ENCODE results near the gene GLIS1.

The GLIS1 gene

DNA sequence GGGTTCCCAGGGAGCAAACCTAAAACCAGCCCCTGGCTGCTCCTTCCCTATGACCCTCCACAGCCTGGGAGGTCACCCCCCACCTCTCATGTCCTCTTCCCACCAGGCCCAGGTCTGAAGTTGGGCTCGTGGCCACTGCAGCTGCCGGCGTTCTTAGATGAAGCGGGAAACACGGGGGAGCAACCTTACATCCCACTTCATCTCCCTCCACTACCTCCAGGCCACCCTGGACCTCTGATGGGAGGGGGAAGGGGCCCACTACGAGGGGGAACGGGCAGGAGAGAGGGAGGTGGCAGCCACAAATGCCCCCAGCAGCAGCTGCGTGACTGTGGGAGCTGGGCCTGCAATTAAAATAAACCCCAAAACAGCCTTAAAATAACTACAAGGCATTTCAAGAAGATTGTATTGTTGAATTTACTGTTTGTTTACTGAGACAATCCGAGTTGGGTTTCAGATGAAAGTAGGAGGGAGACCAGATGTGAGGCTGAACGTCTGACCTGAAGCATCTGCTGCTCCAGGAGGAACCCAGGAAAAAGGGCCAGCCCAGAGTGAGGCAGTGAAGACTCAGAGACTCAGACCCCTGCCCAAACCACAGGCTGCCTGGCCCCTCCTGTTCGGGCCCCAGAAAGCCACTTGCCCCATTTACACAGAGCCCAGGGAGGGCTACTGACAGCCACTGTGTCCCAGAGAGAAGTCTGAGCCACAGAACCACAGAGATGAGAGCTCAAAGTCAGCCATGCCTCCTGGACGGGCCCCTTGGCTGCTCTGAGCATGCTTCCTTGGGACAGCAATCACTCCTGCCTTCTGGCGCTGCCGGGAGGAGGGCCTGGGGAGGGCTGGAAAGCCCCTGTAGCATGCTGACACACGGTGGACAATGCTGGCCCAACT, 59.8 kb downstream of the GLIS1 start:
- DNase-seq (ENCODE audit: low read depth in 1 of 2, low spot score in 1 of 2) = no peak

DNA sequence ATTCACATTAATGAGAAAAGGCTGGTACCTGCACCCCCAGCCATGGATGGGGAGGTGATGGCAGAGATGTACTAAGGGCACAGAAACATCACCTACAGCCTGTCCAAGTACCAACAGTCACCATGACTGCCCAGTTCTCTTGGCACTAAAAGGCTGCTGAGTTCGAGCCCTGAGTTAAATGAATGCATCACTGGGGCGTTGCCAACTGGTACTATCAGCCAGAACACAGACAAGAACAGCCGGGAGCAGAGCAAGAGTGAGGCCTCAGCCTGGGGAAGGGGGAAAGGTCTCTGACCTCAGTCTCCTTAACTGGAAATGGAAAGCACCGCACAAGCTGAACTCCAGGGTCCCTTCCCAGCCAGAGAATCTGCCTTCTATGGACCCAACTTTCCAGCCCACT, 60.5 kb downstream of the GLIS1 start:
- no peak for DNase-seq (ENCODE audit: low read depth in 1 of 2, low spot score in 1 of 2)

DNA sequence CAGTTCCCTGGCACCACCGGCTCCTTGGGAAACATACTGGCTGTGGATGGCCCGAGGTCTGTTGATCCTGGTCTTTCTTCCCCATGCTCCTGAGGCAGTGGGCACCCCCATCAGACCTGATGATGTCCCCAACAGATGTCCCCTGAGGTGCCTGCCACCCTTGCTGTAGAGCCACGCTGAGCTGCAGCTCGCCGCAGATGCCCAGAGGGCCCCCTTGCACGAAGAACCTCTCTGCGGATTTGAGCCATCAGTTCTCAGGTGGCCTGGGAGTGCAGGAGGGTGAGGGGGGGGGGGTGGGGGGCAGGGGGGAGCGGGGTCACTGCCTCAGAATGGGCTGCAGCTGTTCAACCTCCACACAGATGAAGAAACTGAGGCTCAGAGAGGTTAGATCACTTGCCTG, 60.9 kb downstream of the GLIS1 start:
- no peak for DNase-seq (ENCODE audit: low read depth in 1 of 2, low spot score in 1 of 2)

DNA sequence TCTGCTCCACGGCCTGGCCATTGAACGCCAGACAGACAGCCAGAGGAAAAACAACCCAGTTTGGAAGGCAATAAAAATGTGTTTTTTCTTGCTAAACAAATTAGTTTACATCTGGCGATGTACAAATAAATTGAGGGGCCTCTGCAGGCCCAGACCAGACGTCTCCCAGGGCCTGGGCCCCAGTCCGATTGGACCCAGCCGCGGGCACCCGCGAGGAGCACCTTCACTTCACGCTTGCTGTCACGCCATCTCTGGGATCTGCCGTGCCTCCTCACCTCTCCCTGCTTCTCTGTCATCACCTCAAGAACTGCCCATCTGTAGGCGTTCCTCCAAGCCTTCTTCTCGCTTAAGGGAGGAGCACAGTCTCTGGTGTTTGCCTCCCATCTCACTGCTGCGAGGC, 61.5 kb downstream of the GLIS1 start:
- no peak for DNase-seq (ENCODE audit: low read depth in 1 of 2, low spot score in 1 of 2)

DNA sequence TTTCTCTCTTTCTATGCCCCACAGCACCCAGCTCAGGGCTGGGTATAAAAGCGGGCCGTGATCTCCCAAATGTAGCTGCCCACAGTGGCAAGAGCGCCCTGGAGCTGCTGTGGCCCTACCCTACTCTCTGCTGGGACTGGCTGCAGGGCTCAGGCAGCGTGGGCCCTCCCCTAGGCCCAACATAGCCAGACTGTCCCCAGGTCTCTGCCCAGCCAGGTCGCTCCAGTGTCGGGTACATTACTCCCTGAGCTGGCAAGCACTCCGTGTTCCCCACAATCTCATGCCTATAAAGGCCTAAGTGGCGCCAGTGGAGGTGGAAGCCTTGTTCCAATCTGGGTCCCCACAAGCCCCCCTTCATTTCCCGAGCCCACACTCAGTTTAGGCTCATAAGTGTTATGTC, 66.2 kb downstream of the GLIS1 start:
- no peak for DNase-seq (ENCODE audit: low read depth in 1 of 2, low spot score in 1 of 2)

DNA sequence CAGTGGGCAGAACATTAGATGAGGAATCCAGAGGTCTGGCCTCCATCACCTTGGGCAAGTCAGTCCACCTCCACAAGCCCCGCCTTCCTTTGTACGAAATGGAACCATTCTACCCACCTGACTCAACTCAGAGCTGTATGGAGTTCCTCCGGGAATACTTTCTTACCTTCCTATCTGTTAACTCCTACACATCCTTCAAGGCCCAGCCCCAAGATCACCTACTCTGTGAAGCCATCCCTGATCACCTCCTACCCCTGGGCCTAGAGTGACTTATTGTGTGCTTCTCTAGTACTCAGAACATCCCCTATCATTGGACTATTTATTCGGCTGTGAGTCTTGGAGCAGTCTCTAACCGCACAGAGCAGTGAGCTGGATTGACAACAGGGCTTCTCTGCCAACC, 66.7 kb downstream of the GLIS1 start:
- no peak for DNase-seq (ENCODE audit: low read depth in 1 of 2, low spot score in 1 of 2)

DNA sequence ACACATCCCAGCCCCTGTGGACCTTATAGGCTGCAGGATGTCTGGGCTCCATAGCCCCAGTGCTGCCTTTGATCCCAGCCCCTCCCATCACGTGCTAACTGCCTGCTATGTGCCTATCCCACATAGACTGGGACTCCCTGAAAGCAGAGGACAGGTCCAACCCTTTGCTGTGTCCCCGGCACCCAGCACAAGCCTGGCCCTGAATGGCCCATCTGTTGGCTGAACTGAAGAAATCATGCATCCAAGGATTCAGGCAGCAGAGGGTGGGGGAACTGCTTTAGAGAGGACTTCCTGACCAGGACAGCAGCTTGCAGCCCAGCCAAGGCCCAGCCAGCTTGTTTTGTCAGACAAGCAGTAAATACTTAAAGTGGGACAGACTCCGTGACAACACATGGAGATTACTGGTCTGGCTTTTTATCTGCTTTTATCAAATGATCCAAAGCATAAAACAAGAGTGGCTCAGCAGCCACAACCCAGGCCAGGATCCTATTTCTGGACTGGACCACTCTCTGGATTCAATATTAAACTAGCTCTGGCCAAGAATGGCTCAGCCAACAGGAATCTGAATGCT, 69.3 kb downstream of the GLIS1 start:
- no peak for DNase-seq (ENCODE audit: low read depth in 1 of 2, low spot score in 1 of 2)

DNA sequence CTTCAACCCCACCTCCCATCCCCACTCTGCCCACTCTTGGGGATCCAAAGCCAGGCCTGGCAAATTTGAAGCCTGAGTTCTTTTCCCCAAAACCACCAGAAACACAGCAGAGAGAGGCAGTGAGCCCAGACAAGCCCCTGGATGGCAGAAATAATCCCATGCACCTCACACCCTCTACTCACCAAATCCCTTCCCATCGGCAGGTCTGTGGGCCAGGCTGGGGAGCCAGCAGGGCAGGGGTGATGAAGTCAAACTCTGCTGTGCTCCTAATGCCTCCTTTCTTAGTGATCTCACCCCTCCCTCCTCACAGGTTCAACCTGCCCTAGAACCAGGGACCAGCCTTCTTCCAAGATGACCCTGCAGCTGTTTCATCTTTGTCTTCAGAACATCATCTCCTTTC, 72.4 kb downstream of the GLIS1 start:
- no peak for DNase-seq (ENCODE audit: low read depth in 1 of 2, low spot score in 1 of 2)

DNA sequence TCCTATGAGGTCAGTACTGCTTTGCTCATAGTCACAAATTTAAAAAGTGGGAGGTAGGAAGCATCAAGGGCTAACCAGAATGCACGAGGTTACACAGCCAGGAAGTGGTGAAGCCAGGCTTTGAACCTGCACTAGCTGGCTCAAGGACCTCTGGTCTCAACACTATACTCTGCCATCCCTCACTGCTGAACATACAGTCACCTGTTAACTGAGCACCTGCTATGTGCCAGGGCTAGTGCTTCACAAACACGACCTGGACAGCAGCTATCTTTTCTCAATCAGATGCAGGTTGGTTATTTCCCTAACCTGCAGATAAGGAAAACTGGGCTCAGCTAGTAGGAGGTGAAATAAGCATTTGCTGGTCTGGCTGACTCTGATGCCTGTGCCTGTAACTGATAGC, 73.0 kb downstream of the GLIS1 start:
- DNase-seq (ENCODE audit: low read depth in 1 of 2, low spot score in 1 of 2) = no peak

DNA sequence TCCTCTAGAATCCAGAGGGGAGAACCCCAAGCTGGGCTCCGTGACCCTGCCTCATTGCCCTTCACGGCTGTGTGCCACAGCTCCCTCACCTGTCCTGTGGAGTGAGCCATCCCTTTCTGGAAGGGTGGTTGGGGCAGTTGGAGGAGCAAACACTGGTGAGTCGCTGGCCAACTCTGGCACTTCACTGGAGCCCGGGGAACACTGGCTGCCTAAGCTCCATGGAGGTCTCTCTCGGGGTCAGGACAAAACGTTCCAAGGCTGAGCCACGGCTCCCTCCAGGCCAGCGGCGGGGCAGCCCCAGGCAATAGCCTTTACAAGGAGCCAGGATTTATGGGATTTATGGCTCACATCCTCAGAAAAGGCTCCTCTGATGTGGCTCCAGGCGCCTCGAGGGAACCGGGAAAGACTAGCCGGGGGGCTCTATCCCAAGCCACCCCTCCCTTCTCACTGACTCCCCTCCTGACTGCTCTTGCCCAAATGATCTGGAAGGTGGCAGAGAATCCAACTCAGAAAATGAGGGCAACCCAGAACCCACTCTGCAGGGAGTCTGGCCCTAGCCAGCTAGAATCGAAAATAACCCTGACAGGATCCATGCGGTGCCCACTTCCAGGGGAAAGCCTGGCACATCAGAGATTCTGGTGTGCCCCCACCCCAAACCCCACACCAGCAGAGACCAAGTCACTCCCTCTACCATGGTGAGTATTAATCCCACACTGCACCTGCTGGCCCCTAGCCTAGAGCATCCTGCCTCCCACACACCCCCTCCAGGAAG, 75.2 kb downstream of the GLIS1 start:
- no peak for DNase-seq (ENCODE audit: low read depth in 1 of 2, low spot score in 1 of 2)

DNA sequence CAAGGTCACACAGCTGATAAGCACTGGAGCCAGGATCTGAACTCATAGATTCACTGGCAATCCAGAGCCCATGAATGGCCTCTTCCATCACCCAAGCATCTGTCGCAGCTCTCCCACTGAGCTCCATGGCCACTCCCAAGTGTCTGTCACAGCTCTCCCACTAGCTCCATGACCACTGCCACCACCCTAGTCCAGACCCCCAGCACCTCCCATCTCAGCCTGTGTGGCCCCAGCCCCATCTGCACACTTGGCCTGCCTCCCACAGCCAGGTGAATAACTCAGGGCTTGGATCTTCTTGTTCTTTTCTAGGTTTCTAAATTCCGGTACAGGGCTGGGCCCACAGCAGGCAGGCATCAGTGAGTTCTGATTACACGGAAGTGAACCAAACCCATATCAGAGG, 76.0 kb downstream of the GLIS1 start:
- DNase-seq (ENCODE audit: low read depth in 1 of 2, low spot score in 1 of 2) = no peak

DNA sequence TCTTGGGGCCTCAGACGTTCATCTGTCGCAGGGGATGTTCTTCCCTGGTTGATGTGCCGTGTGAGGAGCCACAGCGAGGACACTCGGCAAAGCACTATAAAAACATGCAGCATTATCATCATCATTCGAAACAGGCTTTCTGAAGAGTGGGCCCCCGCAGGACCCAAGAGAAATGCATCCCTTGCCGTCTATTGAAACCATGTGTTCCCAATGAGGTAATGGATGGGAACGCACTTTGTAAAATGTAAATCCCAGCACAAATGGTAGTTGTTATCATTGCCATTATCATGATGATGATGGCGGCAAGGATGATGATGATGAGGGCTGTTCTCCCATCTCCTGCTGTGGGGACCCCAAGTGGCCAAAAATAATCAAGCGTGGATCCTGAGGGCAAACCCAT, 76.8 kb downstream of the GLIS1 start:
- no peak for DNase-seq (ENCODE audit: low read depth in 1 of 2, low spot score in 1 of 2)

DNA sequence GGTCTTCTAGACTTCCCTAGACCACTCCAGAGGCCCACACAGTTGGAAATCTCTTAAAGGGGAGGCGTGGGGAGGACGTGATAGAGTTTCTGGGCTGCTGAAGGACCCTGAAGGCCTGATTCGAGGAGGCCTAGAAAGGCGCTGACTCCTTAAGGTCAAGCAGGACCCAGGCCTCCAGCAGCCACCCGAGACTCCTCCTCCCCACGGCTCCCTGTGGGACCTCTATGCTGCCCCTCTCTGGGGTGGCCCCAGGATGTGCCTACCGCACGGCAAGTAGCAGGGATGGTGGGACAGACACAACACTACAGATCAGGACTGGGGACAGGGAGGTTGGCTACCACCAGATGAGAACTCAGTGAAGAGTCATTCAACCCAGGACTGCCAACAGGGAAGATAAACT, 77.5 kb downstream of the GLIS1 start:
- no peak for DNase-seq (ENCODE audit: low read depth in 1 of 2, low spot score in 1 of 2)

DNA sequence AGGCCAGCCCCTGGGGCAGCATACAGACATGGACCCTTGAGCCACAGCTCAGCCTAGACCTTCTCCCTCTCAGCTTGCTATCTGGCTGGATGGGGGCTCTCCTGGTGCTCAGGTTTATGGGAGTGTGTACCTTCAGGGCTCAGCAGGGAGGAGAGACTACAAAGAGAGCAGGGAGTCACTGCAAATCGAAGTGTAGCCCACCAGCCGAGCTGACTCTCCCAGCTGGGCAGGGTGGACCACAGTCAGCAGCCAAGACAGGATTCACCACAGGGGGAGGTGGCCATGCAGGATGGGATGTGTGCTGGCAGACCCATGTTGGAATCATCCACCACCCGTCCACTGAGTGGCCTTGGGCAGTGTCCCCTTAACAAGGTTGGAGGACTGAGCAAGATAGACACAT, 78.3 kb downstream of the GLIS1 start:
- no peak for DNase-seq (ENCODE audit: low read depth in 1 of 2, low spot score in 1 of 2)

DNA sequence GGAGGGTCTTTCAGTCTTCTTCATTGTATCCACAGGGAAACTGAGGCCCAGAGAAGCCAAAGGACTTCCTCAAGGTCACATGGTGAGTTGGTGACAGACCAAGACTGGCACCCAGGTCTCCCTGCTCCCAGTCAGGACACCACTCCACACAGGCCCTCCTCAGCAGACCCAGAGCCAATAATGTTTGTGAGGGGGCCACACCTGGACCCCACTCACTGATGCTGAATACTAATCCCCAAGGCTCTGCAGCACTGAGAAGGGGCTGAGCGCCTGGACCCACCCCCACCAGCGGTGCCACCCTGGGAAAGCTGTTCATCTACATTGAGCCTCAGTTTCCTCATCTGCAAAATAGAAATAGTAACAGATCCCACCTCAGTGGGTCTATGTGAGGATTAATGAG, 79.5 kb downstream of the GLIS1 start:
- no peak for DNase-seq (ENCODE audit: low read depth in 1 of 2, low spot score in 1 of 2)

DNA sequence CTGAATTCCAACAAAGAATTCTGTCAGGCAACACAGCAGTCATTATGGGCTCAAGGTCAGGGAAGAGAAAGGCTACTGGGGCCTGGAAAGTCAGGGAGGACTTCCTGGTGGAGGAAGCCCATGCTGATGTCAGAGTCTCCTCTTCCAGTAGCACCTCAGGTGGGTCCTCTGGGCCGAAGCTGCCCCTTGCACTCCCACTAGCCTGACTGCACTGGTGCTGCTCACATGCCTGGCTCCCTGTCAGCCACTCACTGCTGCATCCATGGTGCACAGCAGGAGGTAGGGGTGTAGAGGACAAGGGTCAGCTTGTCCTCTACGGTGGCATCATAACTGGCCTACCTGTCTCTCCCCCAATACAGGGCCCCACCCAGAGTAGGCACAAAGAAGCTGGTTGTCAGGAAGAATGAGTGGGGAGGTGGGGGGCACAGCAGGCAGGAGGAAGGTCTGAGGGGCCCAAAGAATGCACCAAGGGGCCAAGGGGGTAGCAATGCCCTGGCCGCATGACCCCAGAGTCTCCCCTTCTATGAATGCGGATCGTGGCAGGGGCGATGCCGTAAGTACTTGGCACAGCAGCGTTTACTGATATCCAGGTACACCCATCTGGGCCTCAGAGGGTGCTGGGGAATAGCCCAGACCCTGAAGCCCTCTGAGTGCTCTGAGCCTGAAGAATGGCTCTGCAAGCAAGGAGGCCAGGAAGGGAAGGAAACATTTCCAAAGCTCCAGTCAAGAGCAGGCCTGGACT, 80.3 kb downstream of the GLIS1 start:
- no peak for DNase-seq (ENCODE audit: low read depth in 1 of 2, low spot score in 1 of 2)

DNA sequence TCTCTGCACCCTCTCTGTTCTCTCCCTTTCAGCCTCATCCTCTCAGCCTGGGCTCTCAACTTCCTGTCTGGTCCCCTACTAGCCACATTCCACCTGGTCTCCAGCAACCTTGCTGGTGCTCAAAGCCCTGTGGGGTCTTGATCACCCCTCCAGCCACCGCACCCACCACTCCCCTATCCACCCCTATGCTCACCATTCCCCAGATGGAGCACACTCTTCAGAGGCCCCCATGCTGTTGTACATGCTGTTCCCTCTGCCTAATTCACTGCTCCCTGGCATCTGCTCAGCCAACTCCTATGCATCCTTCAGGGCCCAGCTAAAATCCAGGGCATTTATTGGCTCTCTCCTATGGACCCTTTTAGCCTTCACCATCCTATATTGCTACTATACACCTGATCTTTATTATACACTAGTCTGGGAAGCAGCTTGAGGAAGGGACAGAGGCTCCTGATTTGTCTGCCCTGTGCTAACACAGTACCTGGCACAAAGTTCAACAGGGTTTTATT, 81.0 kb downstream of the GLIS1 start:
- no peak for DNase-seq (ENCODE audit: low read depth in 1 of 2, low spot score in 1 of 2)

DNA sequence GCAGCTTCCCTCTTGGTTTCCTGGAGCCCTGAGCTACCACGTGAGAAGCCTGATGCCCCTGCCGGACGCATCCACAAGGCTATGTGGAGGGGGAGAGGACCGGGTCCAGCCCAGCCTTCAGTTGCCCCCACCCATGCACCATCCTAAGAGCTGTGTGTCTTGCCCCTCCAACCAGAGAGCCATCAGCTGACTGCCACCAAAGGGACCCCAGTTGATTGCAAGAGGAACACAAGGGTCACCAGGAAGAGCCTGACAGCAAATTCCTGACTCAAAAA, 81.5 kb downstream of the GLIS1 start:
- DNase-seq (ENCODE audit: low read depth in 1 of 2, low spot score in 1 of 2) = no peak

DNA sequence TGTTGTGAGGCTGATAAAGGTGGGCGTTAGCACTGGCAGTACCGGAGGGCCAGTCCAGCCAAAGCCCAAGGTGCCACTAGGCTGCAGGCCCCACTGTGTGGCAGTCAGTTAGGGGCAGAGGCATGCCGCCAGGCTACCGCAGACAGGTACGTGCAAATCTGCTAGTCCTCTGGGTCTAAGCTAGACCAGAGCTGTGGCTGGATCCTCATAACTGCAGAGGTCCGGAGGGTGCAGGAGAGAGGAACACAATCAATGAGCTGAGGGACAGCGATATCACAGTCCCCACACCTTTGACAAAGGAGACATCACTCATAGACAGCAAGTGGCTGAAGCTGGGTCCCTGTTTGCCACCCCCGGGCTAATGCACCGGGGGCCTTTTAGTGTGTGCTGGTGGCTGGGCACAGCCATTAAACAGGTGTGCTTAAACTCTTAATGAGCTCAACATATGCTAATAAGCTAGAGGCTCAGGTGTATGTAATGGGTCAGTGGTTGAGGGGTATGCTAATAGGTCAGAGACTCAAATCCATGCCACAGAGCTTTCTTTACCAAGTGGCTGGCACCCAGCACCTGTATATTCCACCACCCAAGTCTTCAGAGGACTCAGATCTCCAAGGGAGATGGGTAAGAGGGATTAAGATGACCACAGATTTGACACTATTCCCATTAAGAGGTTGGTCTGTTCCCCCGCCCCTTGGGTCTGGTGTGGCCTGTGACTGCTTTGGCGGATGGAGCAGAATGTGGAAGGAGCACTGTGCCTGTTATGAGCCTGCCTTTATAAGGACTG, 82.0 kb downstream of the GLIS1 start:
- no peak for DNase-seq (ENCODE audit: low read depth in 1 of 2, low spot score in 1 of 2)

DNA sequence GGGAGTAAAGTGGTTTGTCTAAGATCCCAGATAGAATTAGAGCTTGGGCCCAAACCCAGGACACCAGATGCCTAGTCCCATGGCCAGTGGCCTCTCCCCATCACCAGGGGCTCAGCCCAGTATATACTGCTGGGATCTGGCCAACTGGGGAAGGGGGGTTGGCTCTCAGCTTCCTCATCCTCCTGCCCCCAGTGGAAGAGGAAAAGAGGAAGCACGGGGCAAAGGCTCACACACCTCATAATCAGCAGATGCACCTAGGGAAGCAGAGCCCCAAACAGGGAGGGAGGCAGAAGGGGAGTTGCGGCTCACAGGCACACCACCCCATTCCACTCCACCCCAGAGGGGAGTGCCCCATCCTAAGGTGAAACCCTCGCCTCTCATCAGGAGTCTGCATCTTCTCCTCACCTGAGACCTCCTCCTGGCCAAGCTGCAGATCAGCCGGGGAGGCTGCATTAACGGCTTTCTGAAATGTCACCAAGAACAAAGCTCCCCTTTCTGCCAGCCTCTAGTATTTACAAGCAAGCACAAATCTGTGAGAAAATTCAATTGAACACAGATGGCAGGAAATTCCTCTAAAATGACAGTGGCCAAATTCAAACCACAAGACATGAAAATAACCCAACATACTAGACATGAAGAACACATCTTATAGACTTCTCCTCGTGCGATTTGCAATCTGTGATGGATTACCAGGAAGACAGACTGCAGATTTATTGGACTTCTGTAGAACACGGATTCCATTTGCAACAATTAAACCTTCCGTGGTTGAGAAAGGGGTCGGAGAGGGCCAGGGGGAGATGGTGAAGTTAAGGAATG, 82.8 kb downstream of the GLIS1 start:
- no peak for DNase-seq (ENCODE audit: low read depth in 1 of 2, low spot score in 1 of 2)

All from activated CD4-positive, alpha-beta T cell treated with anti-CD3 and anti-CD28 coated beads, Interleukin-2, amount 50 U/mL, for 24 hours (primary cell).